GM12872 (cell line): Measurements from ENCODE around the gene EDC4.

Source experiments
- TF ChIP-seq, protein P1 (sequence below): IDR thresholded peaks from 3 replicates; pipeline ENCODE4 v1.5.1; 2011; ENCODE audit warnings: low read depth, mild to moderate bottlenecking, low read length, moderate library complexity; ENCODE audit not compliant: insufficient read depth

EDC4 gene

DNA sequence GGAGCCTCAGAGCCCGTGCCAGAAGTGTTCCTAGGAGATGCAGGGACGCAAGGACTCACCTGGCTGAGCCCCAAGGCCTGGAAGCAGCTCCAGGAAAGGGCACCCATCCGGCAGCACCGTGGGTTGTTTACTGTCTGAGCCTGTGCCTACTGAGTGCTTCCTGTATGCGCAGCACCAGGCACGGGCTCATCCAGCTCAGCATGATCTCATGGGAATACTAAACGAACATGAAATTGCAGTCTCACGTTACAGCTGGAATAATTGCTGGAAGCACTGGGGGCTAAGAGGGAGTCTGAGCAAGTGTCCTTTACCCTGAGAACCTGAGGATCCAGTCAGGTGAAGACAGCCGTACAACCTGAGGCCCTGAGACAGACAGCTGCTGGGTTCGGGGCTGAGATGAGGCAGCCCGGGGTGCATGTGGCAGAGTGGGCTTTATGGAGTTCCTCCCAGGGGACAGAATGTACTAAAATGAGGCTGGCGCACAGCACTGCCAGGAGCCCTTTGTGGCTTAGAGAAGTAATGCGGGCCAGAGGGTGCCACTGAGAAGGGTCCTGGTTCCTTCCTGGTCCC lies 53.4 kb downstream of the EDC4 start:
- TF ChIP-seq, protein P1, sequence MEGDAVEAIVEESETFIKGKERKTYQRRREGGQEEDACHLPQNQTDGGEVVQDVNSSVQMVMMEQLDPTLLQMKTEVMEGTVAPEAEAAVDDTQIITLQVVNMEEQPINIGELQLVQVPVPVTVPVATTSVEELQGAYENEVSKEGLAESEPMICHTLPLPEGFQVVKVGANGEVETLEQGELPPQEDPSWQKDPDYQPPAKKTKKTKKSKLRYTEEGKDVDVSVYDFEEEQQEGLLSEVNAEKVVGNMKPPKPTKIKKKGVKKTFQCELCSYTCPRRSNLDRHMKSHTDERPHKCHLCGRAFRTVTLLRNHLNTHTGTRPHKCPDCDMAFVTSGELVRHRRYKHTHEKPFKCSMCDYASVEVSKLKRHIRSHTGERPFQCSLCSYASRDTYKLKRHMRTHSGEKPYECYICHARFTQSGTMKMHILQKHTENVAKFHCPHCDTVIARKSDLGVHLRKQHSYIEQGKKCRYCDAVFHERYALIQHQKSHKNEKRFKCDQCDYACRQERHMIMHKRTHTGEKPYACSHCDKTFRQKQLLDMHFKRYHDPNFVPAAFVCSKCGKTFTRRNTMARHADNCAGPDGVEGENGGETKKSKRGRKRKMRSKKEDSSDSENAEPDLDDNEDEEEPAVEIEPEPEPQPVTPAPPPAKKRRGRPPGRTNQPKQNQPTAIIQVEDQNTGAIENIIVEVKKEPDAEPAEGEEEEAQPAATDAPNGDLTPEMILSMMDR = peak; percentile 43; the same call in 2 of the 3 replicates

DNA sequence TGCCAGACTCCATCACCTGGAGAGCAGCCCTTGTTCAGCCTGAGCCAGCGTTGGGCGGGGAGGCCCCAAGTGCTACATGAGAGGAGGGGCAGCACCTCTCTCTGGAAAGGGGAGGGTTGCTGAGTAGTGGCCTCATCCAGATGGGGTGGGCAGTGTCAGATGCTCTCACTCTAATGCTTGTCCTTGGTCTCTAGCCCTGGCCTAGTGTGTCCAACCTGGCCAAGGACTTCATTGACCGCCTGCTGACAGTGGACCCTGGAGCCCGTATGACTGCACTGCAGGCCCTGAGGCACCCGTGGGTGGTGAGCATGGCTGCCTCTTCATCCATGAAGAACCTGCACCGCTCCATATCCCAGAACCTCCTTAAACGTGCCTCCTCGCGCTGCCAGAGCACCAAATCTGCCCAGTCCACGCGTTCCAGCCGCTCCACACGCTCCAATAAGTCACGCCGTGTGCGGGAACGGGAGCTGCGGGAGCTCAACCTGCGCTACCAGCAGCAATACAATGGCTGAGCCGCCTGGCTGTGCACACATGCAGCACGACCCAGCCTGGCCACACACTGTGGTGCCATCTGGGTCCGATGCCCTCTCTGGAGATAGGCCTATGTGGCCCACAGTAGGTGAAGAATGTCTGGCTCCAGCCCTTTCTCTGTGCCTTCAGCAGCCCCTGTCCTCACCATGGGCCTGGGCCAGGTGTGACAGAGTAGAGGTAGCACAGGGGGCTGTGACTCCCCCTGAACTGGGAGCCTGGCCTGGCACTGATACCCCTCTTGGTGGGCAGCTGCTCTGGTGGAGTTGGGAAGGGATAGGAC lies 54.5 kb downstream of the EDC4 start:
- TF ChIP-seq, protein P1 = no peak

DNA sequence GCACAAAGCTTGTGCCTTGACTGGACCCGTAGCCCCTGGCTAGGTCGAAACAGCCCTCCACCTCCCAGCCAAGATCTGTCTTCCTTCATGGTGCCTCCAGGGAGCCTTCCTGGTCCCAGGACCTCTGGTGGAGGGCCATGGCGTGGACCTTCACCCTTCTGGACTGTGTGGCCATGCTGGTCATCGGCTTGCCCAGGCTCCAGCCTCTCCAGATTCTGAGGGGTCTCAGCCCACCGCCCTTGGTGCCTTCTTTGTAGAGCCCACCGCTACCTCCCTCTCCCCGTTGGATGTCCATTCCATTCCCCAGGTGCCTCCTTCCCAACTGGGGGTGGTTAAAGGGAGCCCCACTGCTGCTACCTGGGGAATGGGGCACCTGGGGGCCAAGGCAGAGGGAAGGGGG lies 55.3 kb downstream of the EDC4 start:
- TF ChIP-seq, protein P1 = no peak

DNA sequence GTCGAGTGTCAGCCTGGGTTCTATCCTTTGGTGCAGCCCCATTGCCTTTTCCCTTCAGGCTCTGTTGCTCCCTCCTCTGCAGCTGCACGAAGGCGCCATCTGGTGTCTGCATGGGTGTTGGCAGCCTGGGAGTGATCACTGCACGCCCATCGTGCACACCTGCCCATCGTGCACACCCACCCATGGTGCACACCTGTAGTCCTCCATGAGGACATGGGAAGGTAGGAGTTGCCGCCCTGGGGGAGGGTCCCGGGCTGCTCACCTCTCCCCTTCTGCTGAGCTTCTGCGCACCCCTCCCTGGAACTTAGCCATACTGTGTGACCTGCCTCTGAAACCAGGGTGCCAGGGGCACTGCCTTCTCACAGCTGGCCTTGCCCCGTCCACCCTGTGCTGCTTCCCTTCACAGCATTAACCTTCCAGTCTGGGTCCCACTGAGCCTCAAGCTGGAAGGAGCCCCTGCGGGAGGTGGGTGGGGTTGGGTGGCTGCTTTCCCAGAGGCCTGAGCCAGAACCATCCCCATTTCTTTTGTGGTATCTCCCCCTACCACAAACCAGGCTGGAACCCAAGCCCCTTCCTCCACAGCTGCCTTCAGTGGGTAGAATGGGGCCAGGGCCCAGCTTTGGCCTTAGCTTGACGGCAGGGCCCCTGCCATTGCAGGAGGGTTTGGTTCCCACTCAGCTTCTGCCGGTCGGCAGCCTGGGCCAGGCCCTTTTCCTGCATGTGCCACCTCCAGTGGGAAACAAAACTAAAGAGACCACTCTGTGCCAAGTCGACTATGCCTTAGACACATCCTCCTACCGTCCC lies 55.9 kb downstream of the EDC4 start:
- TF ChIP-seq, protein P1 = peak; percentile 96

DNA sequence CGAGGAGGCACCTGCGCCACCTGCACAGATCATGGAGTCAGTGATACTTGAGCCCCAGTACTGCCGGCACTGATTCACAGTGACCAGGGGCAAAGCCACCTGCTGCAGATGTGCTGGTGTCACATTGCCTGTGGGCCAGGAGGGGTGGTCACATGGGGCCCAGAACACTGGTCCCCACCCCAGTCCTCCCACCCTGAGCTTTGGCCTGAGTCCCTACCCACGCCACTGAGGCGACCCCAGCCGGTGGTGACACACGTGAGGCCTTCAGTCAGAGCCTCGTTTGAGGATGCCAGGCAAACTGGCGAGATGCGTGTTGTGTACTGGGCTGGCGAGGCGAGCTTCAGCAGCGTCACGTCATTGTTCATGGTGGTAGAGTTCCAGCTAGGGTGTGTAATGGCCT lies 57.3 kb downstream of the EDC4 start:
- TF ChIP-seq, protein P1 = no peak

DNA sequence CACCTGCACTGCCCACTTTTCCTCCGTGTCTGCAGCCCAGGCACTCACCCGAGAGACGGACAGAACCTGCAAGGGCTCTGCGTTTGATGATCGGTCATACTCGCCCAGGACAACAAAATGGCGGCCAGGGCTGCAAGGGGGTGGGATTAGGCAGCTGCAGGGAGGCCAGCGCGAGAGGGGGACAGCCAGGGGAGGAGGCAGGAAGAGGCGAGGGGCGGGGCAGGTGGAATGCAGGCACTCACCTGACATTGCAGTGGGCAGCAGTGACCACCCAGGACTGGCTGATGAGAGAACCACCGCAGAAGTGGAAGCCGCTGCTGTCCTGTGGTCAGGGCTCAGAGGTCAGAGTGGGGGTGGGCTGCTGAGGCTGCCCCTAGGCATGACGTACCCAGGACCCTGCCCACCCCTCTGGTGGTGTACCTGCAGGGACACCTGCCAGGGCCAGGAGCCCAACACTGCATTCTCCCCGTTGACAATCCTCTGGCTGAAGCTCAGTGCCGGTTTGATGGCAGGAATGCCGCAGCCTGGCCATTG lies 57.9 kb downstream of the EDC4 start:
- TF ChIP-seq, protein P1 = no peak
